Measurements from ENCODE around the gene UGT1A3.
"Not testable (repeated sequence)": the region's sequence is repeated elsewhere in the genome, so short reads cannot be mapped to it uniquely, and the experiment has no call there.

The UGT1A3 gene

GRCh38 chr2:233708942-233709341 lies 19.9 kb upstream of the UGT1A3 start:
- DNase-seq = no peak

- DNase-seq = peak; percentile 55
Measured at GRCh38 chr2:233711312-233712008, 17.4 kb upstream of the UGT1A3 start.

- no peak for DNase-seq
Measured at GRCh38 chr2:233712611-233713261, 16.1 kb upstream of the UGT1A3 start, which contains the start of gene UGT1A5. UGT1A5 (plus strand) TSS chr2:233712907; CDS start chr2:233712992, 85 bp downstream.

DNA sequence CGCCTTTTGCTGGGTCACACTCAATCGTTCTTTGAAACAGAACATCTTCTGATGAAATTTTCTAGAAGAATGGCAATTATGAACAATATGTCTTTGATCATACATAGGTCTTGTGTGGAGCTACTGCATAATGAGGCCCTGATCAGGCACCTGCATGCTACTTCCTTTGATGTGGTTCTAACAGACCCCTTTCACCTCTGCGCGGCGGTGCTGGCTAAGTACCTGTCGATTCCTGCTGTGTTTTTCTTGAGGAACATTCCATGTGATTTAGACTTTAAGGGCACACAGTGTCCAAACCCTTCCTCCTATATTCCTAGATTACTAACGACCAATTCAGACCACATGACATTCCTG lies 15.6 kb upstream of the UGT1A3 start:
- DNase-seq = no peak

GRCh38 chr2:233714121-233714520 lies 14.7 kb upstream of the UGT1A3 start:
- DNase-seq = no peak

DNA sequence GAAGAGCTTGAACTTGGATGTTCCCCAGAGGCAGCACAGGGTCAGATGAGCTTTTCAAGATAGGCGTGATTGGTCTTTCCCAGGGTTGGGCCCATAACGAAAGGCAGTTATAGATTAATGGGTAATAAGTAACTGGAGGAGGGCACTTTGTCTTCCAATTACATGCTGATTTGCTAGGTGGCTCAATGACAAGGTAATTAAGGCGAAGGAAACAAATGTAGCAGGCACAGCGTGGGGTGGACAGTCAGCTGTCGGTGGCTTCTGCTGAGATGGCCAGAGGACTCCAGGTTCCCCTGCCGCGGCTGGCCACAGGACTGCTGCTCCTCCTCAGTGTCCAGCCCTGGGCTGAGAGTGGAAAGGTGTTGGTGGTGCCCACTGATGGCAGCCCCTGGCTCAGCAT lies 10.3 kb upstream of the UGT1A3 start, which contains the start of gene UGT1A4:
Gene UGT1A4, plus strand, starts transcription at position 185 of the 400 bp plus-strand sequence. Its CDS starts 85 bp downstream, at position 270.
- DNase-seq = no peak

- peak; percentile 35 for DNase-seq
Measured at GRCh38 chr2:233736868-233737653, 8.2 kb downstream of the UGT1A3 start.

DNA sequence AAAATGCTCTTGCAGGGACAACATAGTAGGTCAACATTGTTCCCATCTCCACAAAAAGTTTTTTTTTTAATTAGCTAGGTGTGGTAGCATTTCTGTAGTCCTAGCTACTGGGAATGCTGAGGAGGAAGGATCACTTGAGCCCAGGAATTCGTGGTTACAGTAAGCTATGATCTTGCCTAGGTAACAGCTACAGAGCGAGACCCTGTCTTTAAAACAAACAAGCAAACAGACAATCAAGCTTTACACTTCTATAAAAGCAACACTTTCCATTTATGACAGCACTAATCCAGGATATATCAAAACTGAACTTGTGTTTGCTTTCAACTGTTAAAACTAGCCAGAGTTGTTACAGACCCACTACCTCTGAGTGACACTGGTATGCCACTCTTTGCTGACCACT lies 12.0 kb downstream of the UGT1A3 start:
- DNase-seq = no peak

DNA sequence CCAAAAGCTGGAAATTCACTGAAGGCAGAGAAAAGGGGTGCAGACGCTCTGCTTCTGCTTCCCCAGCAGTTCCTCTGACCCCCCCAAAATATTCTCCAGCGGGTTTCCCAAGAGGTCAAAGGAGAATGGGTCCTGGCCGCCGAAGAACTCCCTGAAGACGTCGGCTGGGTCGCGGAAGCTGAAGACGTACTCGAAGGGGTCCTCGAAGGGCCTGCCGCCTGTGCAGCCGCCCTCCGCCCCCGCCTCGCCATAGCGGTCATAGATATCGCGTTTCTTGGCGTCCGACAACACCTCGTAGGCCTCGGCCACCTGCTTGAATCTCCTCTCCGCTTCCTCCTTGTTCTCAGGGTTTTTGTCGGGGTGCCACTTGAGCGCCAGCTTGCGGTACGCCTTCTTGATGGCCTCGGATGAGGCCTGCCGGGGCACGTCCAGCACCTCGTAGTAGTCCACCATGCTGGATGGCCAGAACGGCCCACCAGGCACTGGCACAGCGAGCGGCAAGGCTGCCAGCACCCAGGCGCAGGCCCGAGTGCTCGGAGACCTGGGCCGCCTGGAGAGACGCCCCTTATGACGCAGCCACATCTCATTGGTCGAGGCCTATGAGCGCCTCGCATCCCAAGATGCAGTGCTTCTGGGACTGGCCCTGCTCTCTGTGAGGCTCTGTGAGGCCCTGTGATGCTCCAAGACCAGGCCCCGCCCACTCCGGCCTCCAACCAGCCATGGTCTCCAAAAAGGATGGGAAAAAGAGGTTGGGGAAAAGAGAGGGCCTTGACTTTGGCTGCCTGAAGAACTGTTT lies 14.8 kb downstream of the UGT1A3 start:
- no peak for DNase-seq

GRCh38 chr2:233745073-233745755 lies 16.4 kb downstream of the UGT1A3 start:
- no peak for DNase-seq

GRCh38 chr2:233745838-233746237 lies 17.0 kb downstream of the UGT1A3 start:
- DNase-seq = not testable (repeated sequence)

DNA sequence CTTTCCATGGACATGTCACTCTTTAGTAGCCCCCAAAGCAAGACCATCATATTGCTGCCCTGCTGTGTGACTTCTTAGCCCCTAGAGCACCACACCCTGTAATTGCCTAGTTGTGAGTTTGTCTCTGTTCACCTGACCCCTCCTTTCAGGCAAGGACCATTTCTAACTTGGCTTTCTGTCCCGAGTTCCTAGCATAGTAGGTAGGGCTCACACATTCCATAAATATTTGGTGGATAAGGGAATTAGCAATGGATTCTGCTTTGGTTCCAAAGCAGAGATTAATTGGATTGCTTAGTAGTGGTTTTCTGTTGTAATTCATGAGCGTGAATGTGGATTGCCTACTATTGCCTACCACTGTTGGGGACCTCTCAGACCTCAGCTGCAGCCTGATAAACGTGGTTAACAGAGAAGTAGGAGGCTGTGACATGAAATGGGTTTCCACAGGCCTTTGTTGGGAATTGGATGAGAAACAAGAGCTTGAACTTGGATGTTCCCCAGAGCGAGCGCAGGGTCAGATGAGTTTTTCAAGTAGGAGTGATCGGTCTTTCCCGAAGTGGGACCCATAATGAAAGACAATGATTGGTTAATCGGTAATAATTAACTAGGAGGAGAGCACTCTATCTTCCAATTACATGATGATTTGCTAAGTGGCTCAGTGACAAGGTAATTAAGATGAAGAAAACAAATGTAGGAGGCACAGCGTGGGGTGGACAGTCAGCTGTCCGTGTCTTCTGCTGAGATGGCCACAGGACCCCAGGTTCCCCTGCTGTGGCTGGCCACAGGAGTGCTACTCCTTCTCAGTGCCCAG lies 17.8 kb downstream of the UGT1A3 start:
- no peak for DNase-seq

- no peak for DNase-seq
Measured at GRCh38 chr2:233747283-233747544, 18.4 kb downstream of the UGT1A3 start.

DNA sequence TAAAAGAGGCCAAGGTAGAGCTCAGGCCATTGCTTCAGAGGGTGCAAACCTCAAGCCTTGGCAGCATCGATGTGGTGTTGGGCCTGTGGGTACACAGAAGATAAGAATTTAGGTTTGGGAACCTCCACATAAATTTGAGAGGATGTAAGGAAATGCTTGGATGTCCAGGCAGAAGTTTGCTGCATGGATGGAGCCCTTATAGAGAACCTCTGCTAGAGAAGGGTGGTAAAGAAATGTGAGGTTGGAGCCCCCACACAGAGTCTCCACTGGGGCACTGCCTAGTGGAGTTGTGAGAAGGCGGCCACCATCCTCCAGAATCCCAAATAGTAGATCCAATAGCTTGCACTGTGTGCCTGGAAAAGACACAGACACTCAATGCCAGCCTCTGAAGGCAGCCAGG lies 21.8 kb downstream of the UGT1A3 start:
- not testable (repeated sequence) for DNase-seq

GRCh38 chr2:233751212-233752009 lies 22.6 kb downstream of the UGT1A3 start:
- DNase-seq = not testable (repeated sequence)

DNA sequence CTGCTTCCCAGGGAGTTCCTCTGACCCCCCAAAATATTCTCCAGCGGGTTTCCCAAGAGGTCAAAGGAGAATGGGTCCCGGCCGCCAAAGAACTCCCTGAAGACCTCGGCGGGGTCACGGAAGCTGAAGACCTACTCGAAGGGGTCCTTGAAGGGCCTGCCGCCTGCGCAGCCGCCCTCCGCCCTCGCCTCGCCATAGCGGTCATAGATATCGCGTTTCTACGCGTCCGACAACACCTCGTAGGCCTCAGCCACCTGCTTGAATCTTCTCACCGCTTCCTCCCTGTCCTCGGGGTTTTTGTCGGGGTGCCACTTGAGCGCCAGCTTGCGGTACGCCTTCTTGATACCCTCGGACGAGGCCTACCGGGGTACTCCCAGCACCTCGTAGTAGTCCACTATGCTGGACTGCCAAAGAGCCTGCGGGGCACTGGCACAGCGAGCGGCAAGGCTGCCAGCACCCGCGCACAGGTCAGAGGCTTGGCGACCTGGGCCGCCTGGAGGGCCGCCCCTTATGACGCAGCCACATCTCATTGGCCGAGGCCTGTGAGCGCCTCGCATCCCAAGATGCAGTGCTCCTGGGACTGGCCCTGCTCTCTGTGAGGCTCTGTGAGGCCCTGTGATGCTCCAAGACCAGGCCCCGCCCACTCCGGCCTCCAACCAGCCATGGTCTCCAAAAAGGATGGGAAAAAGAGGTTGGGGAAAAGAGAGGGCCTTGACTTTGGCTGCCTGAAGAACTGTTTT lies 26.2 kb downstream of the UGT1A3 start:
- no peak for DNase-seq

GRCh38 chr2:233756429-233757081 lies 27.7 kb downstream of the UGT1A3 start:
- DNase-seq = no peak

DNA sequence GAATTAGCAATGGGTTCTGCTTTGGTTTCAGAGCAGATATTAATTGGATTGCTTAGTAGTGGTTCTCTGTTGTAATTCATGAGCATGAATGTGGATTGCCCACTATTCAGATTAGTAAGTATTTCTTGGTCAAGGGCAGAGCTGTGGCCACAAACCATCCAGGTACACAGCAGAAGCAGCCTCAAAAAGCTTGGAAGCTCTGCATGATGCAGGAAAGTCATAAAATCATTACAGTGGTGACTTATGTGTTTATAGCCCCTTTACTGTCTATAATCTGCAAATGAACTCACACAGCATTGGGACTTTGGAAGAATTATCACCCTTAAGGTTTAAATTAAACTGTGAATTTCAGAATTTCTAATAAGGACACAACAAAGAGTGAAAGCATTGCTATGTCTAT lies 29.3 kb downstream of the UGT1A3 start:
- no peak for DNase-seq

DNA sequence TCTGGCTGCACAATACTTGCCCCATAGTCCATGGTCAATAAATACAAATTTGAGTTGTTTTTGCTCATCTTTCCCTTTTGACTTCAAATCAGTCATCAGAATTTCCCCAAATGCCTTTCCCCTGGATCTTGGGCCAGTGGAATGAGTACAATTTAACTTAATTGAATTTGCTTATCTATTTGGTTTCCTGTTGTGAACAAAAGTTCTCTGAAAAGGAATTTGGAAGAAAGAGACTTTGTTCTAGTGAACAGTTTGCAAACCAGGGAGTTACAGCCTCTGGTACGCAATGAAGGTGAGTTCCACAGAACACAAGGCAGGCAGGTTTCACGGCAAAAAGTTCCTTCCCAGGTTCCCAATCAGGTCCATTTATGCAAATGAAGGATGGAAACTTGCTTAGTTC lies 30.0 kb downstream of the UGT1A3 start:
- no peak for DNase-seq

DNA sequence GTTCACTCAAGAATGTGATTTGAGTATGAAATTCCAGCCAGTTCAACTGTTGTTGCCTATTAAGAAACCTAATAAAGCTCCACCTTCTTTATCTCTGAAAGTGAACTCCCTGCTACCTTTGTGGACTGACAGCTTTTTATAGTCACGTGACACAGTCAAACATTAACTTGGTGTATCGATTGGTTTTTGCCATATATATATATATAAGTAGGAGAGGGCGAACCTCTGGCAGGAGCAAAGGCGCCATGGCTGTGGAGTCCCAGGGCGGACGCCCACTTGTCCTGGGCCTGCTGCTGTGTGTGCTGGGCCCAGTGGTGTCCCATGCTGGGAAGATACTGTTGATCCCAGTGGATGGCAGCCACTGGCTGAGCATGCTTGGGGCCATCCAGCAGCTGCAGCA lies 31.2 kb downstream of the UGT1A3 start, which contains the start of gene UGT1A1:
Gene UGT1A1, plus strand, starts transcription at position 228 of the 400 bp plus-strand sequence. Its CDS starts 18 bp downstream, at position 246.
- no peak for DNase-seq
